Measurements from ENCODE around the gene CHSY1. TPM values are rescaled to one million over a fixed set of nuclear protein-coding genes. Genes with fewer than 3 reads are reported as not detected.

Gene CHSY1
- total and polyA plus RNA-seq, 2 of the 4 experiments (the other 2 are of a cell fraction): 40.9 to 53.2 TPM

GRCh38 chr15:101133751-101134261, 118.0 kb downstream of the CHSY1 start:
- H3K9ac ChIP-seq (ENCODE audit: low read depth, low read length): no peak overlapping the region
- H3K9me3 ChIP-seq (ENCODE audit: control insufficient read depth, insufficient read depth, low read length): no peaks in the 10 kb centered on the region
- ChIA-PET POLR2A (ENCODE audit: unreplicated experiment) (no interaction called here), CTCF (no interaction called here)
- intact Hi-C loops (cut with micrococcal nuclease): no loop called here
- no peaks in the 10 kb centered on the region for H3K36me3 ChIP-seq (ENCODE audit: control insufficient read depth, insufficient read depth, low read length)
- no peak overlapping the region for H2BK120ac ChIP-seq (ENCODE audit: low read depth, low read length)
- H3K4me3 ChIP-seq (ENCODE audit: insufficient read depth, low read depth, low read length): no peak overlapping the region
- H4K5ac ChIP-seq (ENCODE audit: low read depth, low read length): no peak overlapping the region
- BruUV-seq (replicated peaks): no TSS peak
- no peak overlapping the region for H3K14ac ChIP-seq (replicated peaks; ENCODE audit: low read depth, low read length)
- peaks cover under 1% of the 10 kb centered on the region for H3K9me1 ChIP-seq (ENCODE audit: insufficient read depth, low read length)
- in situ Hi-C loops (cut with MboI; ENCODE audit: low sequenced_read_pairs): no loop called here
- TF ChIP-seq RAD21 (IDR thresholded peaks at IDR 0.05; ENCODE audit: low read length): no peak
- no peak for TF ChIP-seq USF2 (IDR thresholded peaks at IDR 0.05; ENCODE audit: low read depth, low read length)
- no peak for TF ChIP-seq MAFK (IDR thresholded peaks at IDR 0.05; ENCODE audit: low read depth, low read length)
- no peak for TF ChIP-seq CHD1 (IDR thresholded peaks at IDR 0.05; ENCODE audit: low read depth, low read length)
- TF ChIP-seq, protein P1, sequence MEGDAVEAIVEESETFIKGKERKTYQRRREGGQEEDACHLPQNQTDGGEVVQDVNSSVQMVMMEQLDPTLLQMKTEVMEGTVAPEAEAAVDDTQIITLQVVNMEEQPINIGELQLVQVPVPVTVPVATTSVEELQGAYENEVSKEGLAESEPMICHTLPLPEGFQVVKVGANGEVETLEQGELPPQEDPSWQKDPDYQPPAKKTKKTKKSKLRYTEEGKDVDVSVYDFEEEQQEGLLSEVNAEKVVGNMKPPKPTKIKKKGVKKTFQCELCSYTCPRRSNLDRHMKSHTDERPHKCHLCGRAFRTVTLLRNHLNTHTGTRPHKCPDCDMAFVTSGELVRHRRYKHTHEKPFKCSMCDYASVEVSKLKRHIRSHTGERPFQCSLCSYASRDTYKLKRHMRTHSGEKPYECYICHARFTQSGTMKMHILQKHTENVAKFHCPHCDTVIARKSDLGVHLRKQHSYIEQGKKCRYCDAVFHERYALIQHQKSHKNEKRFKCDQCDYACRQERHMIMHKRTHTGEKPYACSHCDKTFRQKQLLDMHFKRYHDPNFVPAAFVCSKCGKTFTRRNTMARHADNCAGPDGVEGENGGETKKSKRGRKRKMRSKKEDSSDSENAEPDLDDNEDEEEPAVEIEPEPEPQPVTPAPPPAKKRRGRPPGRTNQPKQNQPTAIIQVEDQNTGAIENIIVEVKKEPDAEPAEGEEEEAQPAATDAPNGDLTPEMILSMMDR (conservative IDR thresholded peaks at IDR 0.05; ENCODE audit: low read depth, low read length): no peak
- no peak for TF ChIP-seq SMC3 (IDR thresholded peaks at IDR 0.05; ENCODE audit: low read depth, low read length)
- no peak for TF ChIP-seq RCOR1 (IDR thresholded peaks at IDR 0.05; ENCODE audit: insufficient replicate concordance, low read length)
- no peak for TF ChIP-seq POLR2A (IDR thresholded peaks at IDR 0.05; ENCODE audit: low read depth, low read length)
- TF ChIP-seq MXI1 (IDR thresholded peaks at IDR 0.05; ENCODE audit: borderline replicate concordance, low read depth, low read length): no peak
- TF ChIP-seq FOS (IDR thresholded peaks at IDR 0.05; ENCODE audit: low read depth, low read length): no peak
- no peak for TF ChIP-seq ELK1 (IDR thresholded peaks at IDR 0.05; ENCODE audit: borderline replicate concordance, low read depth, low read length)
- no peak for ATAC-seq (ENCODE audit: low read depth)
- H2AK5ac ChIP-seq (ENCODE audit: low read depth, low read length): no peak overlapping the region
- H3K79me1 ChIP-seq (ENCODE audit: low read depth in 1 of 2, low read length in 2 of 2): 0 out of 4 replicates have a peak, but pooled peaks cover 0 to 1% of the 10 kb centered on the region in 2 experiments
- H2BK5ac ChIP-seq (ENCODE audit: low read depth, low read length, poor library complexity, severe bottlenecking): no peak overlapping the region
- no peak overlapping the region for H3K56ac ChIP-seq (ENCODE audit: extremely low read depth, insufficient read depth, low read length)
- H3K4me1 ChIP-seq (ENCODE audit: control insufficient read depth, insufficient read depth, low read length): peaks cover 4% of the 10 kb centered on the region
- dilution Hi-C loops (cut with HindIII; ENCODE audit: low sequenced_read_pairs, unreplicated experiment): no loop called here
- H3K4me2 ChIP-seq (ENCODE audit: low read depth, low read length): no peak overlapping the region
- H4K91ac ChIP-seq (ENCODE audit: insufficient read depth, low read depth, low read length): no peak overlapping the region
- no peak overlapping the region for H3K18ac ChIP-seq (ENCODE audit: low read depth, low read length)
- H2AFZ ChIP-seq (replicated peaks; ENCODE audit: low read length, poor library complexity): no peak overlapping the region
- H3K27me3 ChIP-seq (ENCODE audit: control insufficient read depth, insufficient read depth, low read length): no peaks in the 10 kb centered on the region
- no peak for DNase-seq
- no peaks in the 10 kb centered on the region for H4K20me1 ChIP-seq (ENCODE audit: insufficient read depth, low read length)
- H3K27ac ChIP-seq (ENCODE audit: insufficient read depth, low read length): no peak overlapping the region
- H4K8ac ChIP-seq (ENCODE audit: low read depth in 2 of 2, low read length in 2 of 2): no peak overlapping the region
- 73% methylated on average over 8 of the region's 13 CpGs; no CpG with 5 or more reads in 1 of the 2 experiments for WGBS, 2 experiments (ENCODE audit: extremely low coverage in 2 of 2, insufficient read length in 1 of 2)
- no peak overlapping the region for H2AK9ac ChIP-seq (replicated peaks; ENCODE audit: low read depth, low read length, poor library complexity)
- no peak overlapping the region for H3K4ac ChIP-seq (ENCODE audit: low read depth, low read length)
- no peak overlapping the region for H2BK15ac ChIP-seq (ENCODE audit: low read depth, low read length)
- H3K23ac ChIP-seq (ENCODE audit: low read depth, low read length): no peak overlapping the region
- no peak overlapping the region for H2BK20ac ChIP-seq (ENCODE audit: low read depth, low read length)
